Spleen (tissue), 11 donors: ENCODE measurements around the gene ZCCHC7. TPM values are rescaled to one million over a fixed set of nuclear protein-coding genes. Genes with fewer than 3 reads are reported as not detected.

Experiments used
- DNase-seq: peaks from one replicate; pipeline ENCODE4 v3.0.0-alpha.2; 2020
- H3K27ac ChIP-seq, 8 donors: fragments of 200-600 bp; sonication (generic) in 7 of 8; 1 replicate in 4 of 8; 2 replicates in 4 of 8; pipeline versions ENCODE4 v1.5.0 to v1.8.0; 2016 to 2021; ENCODE audit warnings: inconsistent platforms in 4 of 8, mild to moderate bottlenecking in 4 of 8, moderate library complexity in 1 of 8
- H3K27me3 ChIP-seq, 7 donors: fragments of 200-600 bp; sonication (generic) in 6 of 7; replicated peaks in 1 of 7; 1 replicate in 4 of 7; 2 replicates in 3 of 7; pipeline versions ENCODE4 v1.5.0 to v1.8.0; 2016 to 2021; ENCODE audit warnings: inconsistent platforms in 3 of 7, mild to moderate bottlenecking in 1 of 7
- H3K36me3 ChIP-seq, 6 donors: fragments of 200-600 bp; sonication (generic) in 5 of 6; 1 replicate in 4 of 6; 2 replicates in 2 of 6; pipeline versions ENCODE4 v1.5.0 to v1.8.0; 2016 to 2021; ENCODE audit warnings: inconsistent platforms in 2 of 6
- H3K4me1 ChIP-seq, 6 donors: fragments of 200-600 bp; sonication (generic) in 5 of 6; 1 replicate in 3 of 6; 2 replicates in 3 of 6; pipeline versions ENCODE4 v1.5.0 to v1.8.0; 2016 to 2021; ENCODE audit warnings: inconsistent platforms in 3 of 6
- H3K4me3 ChIP-seq, 8 donors: fragments of 200-600 bp; sonication (generic) in 7 of 8; 1 replicate in 4 of 8; 2 replicates in 4 of 8; pipeline versions ENCODE4 v1.5.0 to v1.8.0; 2016 to 2021; ENCODE audit warnings: inconsistent platforms in 4 of 8, mild to moderate bottlenecking in 4 of 8, moderate library complexity in 2 of 8
- H3K9me3 ChIP-seq, 8 donors: fragments of 200-600 bp; sonication (generic) in 7 of 8; 1 replicate in 4 of 8; 2 replicates in 4 of 8; pipeline versions ENCODE4 v1.5.0 to v1.8.0; 2016 to 2021; ENCODE audit warnings: inconsistent platforms in 4 of 8
- CTCF ChIP-seq, 11 experiments: fragments of 200-600 bp in 7 of 11; fragments of 450-650 bp in 4 of 11; sonication (generic) in 4 of 11; IDR thresholded peaks in 8 of 11; conservative IDR thresholded peaks in 3 of 11; 1 replicate in 7 of 11; 2 replicates in 4 of 11; pipeline versions ENCODE4 v1.4.0 to v1.8.0; 2016 to 2021; ENCODE audit warnings: antibody characterized with exemption in 11 of 11, inconsistent platforms in 4 of 11, mild to moderate bottlenecking in 1 of 11
- POLR2A ChIP-seq, 3 donors: fragments of 450-650 bp; IDR thresholded peaks; one replicate each; pipeline ENCODE4 v1.5.1; 2017; ENCODE audit warnings: antibody characterized with exemption in 3 of 3, mild to moderate bottlenecking in 1 of 3
- POLR2AphosphoS5 ChIP-seq, 3 donors: sonication (generic); formaldehyde crosslinking; IDR thresholded peaks; one replicate each; pipeline ENCODE4 v1.5.1; 2017; ENCODE audit warnings: antibody characterized with exemption in 3 of 3
- WGBS, 5 donors: extraction: QIAGEN DNeasy Blood & Tissue Kit in 3 of 5; methylation state at CpG; one replicate each; pipeline versions ENCODE4 v1.1.5 to v1.1.7; 2013 to 2018; 5-methylcytosine and 5-hydroxymethylcytosine counted together
- intact Hi-C: fragments of 100-400 bp; cut with DNase I; formaldehyde crosslinking; loops from one replicate; pipeline ENCODE4 v1.15.0; 2023; ENCODE audit warnings: low total_unique reads
- polyA plus RNA-seq, 3 donors: library from polyadenylated mRNA; stranded (reverse); fragments of 200-250 nt; gene quantifications; one replicate each; pipeline ENCODE4 v1.2.1, GENCODE V29; 2013
- total RNA-seq, 7 donors: library from RNA; depleted of rRNA in 3 of 7; stranded (reverse); fragments of >200 nt in 3 of 7; fragmentation: NEBNext Ultra II Directional in 4 of 7; extraction: Animal tissue kit (Norgen Biotek cat#: 25700) in 4 of 7; gene quantifications; one replicate each; pipeline versions ENCODE4 v1.1.0 to v1.2.1, GENCODE V29; 2016 to 2021
- donor health status: healthy with polysubstance abuse.
- donor health status: DM: no; HTN: no; CAD: no; lungs with moderate emphysema.
- donor health status: DM: no; HTN: no; CAD: no.
- donor health status: Bipolar disorder and iron deficiency.
- donor health status: healthy.
- donor health status: DM: no; HTN: no; CAD: no.
- donor health status: DM: yes; HTN: yes; CAD: no.

The ZCCHC7 gene
- total and polyA plus RNA-seq, 10 donors, result 17.0 to 50.6 (median 38.1) TPM

GRCh38 chr9:37100741-37101140, 19.6 kb upstream of the ZCCHC7 start:
- Histone ChIP-seq H3K27me3 (no peaks in the 10 kb centered on the region), H3K27ac (peak overlapping the region in 1 of 8 donors; percentile 45), H3K36me3 (no peaks in the 10 kb centered on the region), H3K9me3 (no peaks in the 10 kb centered on the region), H3K4me1 (peaks cover 0 to 16% (median 0%) of the 10 kb centered on the region in 6 donors), H3K4me3 (no peak overlapping the region)
- TF ChIP-seq POLR2A (IDR thresholded peaks at IDR 0.05) (no peak), CTCF (IDR thresholded peaks at IDR 0.05 in 8 of 11, conservative IDR thresholded peaks at IDR 0.05 in 3 of 11) (no peak), POLR2AphosphoS5 (IDR thresholded peaks at IDR 0.05) (no peak)
- intact Hi-C loops, result no loop called here
- DNase-seq, result no peak
- WGBS, 5 donors, result 61 to 79% (median 72%) methylated on average over 2 of the region's 2 CpGs

GRCh38 chr9:37102486-37102885, 17.9 kb upstream of the ZCCHC7 start:
- Histone ChIP-seq H3K4me3 (no peak overlapping the region), H3K27me3 (no peaks in the 10 kb centered on the region), H3K36me3 (no peaks in the 10 kb centered on the region), H3K9me3 (no peaks in the 10 kb centered on the region), H3K27ac (no peak overlapping the region), H3K4me1 (peaks cover 0 to 20% (median 0%) of the 10 kb centered on the region in 6 donors)
- no peak for TF ChIP-seq CTCF (IDR thresholded peaks at IDR 0.05 in 8 of 11, conservative IDR thresholded peaks at IDR 0.05 in 3 of 11)
- no peak for TF ChIP-seq POLR2A (IDR thresholded peaks at IDR 0.05)
- TF ChIP-seq POLR2AphosphoS5 (IDR thresholded peaks at IDR 0.05), result no peak
- DNase-seq, result no peak
- intact Hi-C loops, result no loop called here
- WGBS, 5 donors, result 75 to 89% (median 83%) methylated on average over 3 of the region's 3 CpGs

- DNase-seq, result no peak
- intact Hi-C loops, result no loop called here
- Histone ChIP-seq H3K9me3 (peaks cover 0 to 9% (median 3%) of the 10 kb centered on the region in 8 donors), H3K27ac (no peak overlapping the region), H3K36me3 (no peaks in the 10 kb centered on the region), H3K4me1 (peaks cover 0 to 24% (median 0%) of the 10 kb centered on the region in 6 donors), H3K27me3 (no peaks in the 10 kb centered on the region), H3K4me3 (no peak overlapping the region)
- TF ChIP-seq CTCF (IDR thresholded peaks at IDR 0.05 in 8 of 11, conservative IDR thresholded peaks at IDR 0.05 in 3 of 11) (no peak), POLR2AphosphoS5 (IDR thresholded peaks at IDR 0.05) (no peak), POLR2A (IDR thresholded peaks at IDR 0.05) (no peak)
Measured at GRCh38 chr9:37104183-37104889, 16.0 kb upstream of the ZCCHC7 start.

- Histone ChIP-seq H3K9me3 (peaks cover 0 to 11% (median 3%) of the 10 kb centered on the region in 8 donors), H3K27me3 (no peaks in the 10 kb centered on the region), H3K4me1 (peaks cover 0 to 20% (median 0%) of the 10 kb centered on the region in 6 donors), H3K36me3 (no peaks in the 10 kb centered on the region), H3K27ac (no peak overlapping the region), H3K4me3 (no peak overlapping the region)
- intact Hi-C loops, result no loop called here
- DNase-seq, result no peak
- no peak for TF ChIP-seq CTCF (IDR thresholded peaks at IDR 0.05 in 8 of 11, conservative IDR thresholded peaks at IDR 0.05 in 3 of 11)
- no peak for TF ChIP-seq POLR2A (IDR thresholded peaks at IDR 0.05)
- WGBS, 5 donors, result 73 to 85% (median 78%) methylated on average over 4 of the region's 4 CpGs
Measured at GRCh38 chr9:37105234-37105633, 15.1 kb upstream of the ZCCHC7 start.
